Measurements from ENCODE around the gene CLIP1.

CLIP1 gene

DNA sequence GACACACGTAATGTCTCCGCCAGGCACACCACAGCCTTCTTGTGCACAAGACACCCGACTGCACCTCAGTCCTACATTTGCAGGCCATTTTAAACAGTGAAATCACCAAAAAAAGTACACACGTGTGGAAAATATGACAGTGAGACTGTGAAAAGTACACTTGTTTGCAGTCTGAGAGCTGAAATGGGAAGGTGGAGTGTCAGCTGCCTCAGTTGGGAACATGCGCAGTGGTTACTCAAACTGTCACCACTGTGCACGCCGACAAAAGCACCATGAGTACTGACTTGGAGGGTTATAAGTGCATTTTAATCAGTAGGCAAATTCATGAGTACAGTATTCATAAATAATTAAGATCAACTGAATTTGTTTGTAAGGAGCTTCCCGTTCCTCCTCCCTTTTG lies 171.9 kb downstream of the CLIP1 start:
- Histone ChIP-seq H3K4me3 (ENCODE audit: low read depth, low read length) (no peak overlapping the region), H3K27me3 (replicated peaks) (no peaks in the 10 kb centered on the region), H3K27ac (no peak overlapping the region), H3K36me3 (replicated peaks) (no peaks in the 10 kb centered on the region)
- DNase-seq: no peak
- in situ Hi-C loops (cut with HindIII; ENCODE audit: low pct_ligation_motif_present, low sequenced_read_pairs): no loop called here
- TF ChIP-seq, protein P1, sequence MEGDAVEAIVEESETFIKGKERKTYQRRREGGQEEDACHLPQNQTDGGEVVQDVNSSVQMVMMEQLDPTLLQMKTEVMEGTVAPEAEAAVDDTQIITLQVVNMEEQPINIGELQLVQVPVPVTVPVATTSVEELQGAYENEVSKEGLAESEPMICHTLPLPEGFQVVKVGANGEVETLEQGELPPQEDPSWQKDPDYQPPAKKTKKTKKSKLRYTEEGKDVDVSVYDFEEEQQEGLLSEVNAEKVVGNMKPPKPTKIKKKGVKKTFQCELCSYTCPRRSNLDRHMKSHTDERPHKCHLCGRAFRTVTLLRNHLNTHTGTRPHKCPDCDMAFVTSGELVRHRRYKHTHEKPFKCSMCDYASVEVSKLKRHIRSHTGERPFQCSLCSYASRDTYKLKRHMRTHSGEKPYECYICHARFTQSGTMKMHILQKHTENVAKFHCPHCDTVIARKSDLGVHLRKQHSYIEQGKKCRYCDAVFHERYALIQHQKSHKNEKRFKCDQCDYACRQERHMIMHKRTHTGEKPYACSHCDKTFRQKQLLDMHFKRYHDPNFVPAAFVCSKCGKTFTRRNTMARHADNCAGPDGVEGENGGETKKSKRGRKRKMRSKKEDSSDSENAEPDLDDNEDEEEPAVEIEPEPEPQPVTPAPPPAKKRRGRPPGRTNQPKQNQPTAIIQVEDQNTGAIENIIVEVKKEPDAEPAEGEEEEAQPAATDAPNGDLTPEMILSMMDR (IDR thresholded peaks at IDR 0.05; ENCODE audit: low read depth, low read length, missing control alignments): no peak

DNA sequence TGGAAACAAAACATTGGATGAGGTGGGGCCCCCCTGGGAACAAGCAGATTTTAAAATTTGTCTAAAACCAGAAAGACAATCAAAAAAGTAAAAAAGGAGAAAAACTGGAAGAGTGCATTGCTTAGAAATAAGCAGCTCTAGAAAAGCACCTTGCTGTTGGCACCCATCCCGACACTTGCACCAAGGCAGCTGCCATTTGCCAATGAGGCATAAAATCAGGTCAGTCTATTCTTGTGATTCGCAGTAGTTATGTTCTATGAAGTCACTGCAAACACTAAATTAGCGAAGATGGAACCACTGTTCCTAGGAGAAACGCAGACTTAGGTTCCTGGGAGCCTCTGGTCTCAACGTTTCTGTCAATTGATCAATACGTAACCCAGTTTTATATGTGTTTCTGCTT lies 172.4 kb downstream of the CLIP1 start:
- H3K27ac ChIP-seq: no peak overlapping the region
- H3K27me3 ChIP-seq (replicated peaks): no peaks in the 10 kb centered on the region
- in situ Hi-C loops (cut with HindIII; ENCODE audit: low pct_ligation_motif_present, low sequenced_read_pairs): no loop called here
- no peak overlapping the region for H3K4me3 ChIP-seq (ENCODE audit: low read depth, low read length)
- no peaks in the 10 kb centered on the region for H3K36me3 ChIP-seq (replicated peaks)
- no peak for DNase-seq
- TF ChIP-seq, protein P1 (IDR thresholded peaks at IDR 0.05; ENCODE audit: low read depth, low read length, missing control alignments): no peak

DNA sequence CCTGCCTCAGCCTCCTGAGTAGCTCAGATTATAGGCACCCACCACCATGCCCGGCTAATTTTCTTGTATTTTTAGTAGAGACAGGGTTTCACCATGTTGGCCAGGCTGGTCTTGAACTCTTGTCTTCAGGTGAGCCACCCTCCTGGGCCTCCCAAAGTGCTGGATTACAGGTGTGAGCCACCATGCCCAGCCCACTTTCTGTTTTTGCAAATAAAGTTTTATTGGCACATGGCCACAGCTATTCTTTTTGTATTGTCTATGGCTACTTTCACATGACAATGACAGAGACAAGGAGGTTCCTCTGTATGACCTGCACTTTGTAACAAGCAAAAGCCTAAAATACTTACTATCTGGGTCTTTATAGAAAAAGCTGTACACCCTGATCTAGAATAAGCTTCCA lies 176.9 kb downstream of the CLIP1 start:
- in situ Hi-C loops (cut with HindIII; ENCODE audit: low pct_ligation_motif_present, low sequenced_read_pairs): no loop called here
- no peak for DNase-seq
- H3K4me3 ChIP-seq (ENCODE audit: low read depth, low read length): no peak overlapping the region

DNA sequence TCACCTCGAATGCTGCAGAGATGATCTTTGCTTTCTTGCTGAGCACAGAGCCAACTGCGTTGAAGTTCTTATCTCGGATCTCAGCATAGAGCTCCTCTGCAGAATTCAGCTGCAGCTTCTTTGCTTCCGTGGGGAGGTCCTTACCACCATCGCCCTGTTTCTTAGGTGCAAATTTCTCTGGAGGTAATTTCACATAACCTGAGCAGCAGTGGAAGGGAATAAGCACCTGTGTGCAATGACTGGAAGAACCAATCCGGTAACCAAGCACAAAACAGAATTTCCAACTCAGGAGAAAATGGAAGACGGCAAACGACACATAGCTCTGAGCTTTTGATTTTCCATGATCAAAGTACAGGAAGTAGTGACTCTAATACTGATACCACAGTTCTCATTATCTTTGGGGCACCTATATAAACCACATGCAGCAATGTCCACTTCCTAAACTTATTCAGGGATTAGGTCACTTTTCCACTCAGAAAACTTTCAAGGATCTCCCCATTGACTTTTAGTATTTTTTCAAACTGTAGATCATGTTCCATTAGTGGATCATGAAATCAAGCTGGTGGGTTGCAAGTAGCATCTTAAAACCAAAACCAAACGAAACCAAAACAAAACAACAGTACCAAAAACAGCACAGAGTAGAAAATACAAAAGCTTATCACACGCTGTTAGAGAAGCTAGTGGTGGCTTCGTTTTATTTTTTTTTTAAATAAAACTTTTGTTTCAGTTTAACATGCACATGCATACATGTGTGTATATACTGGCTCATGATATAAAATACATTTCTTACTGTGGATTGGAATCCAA lies 177.7 kb downstream of the CLIP1 start:
- no peak for DNase-seq
- Histone ChIP-seq H3K36me3 (replicated peaks) (peaks cover 10% of the 10 kb centered on the region), H3K27ac (no peak overlapping the region), H3K4me3 (ENCODE audit: low read depth, low read length) (no peak overlapping the region), H3K27me3 (replicated peaks) (no peaks in the 10 kb centered on the region)
- in situ Hi-C loops (cut with HindIII; ENCODE audit: low pct_ligation_motif_present, low sequenced_read_pairs): no loop called here
- TF ChIP-seq, protein P1 (IDR thresholded peaks at IDR 0.05; ENCODE audit: low read depth, low read length, missing control alignments): no peak

More for the DNA sequence above, 176.9 kb downstream of the CLIP1 start:
- Histone ChIP-seq H3K27me3 (replicated peaks) (no peaks in the 10 kb centered on the region), H3K36me3 (replicated peaks) (peaks cover 7% of the 10 kb centered on the region), H3K27ac (no peak overlapping the region)
- TF ChIP-seq, protein P1 (IDR thresholded peaks at IDR 0.05; ENCODE audit: low read depth, low read length, missing control alignments): no peak

DNA sequence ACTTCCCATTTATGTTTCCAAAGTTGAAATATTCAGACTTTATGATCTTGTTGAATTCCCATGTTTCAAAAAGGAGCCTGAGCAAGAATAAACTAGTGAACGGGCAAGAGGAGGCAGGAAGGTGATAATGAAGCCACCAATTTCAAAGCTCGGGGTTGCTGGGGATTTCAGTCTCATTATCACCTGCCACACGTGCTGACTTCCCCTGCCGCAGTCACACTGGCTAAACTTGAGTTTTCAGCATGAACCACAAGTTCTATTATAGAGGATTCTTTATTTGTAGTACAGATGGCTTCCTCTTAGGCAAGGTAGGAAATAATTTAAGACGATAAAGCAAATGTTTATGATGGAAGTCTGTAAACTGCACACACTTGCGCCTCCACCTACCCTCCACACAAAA lies 178.5 kb downstream of the CLIP1 start:
- H3K27me3 ChIP-seq (replicated peaks): no peaks in the 10 kb centered on the region
- TF ChIP-seq, protein P1 (IDR thresholded peaks at IDR 0.05; ENCODE audit: low read depth, low read length, missing control alignments): no peak
- H3K4me3 ChIP-seq (ENCODE audit: low read depth, low read length): no peak overlapping the region
- peaks cover 10% of the 10 kb centered on the region for H3K36me3 ChIP-seq (replicated peaks)
- in situ Hi-C loops (cut with HindIII; ENCODE audit: low pct_ligation_motif_present, low sequenced_read_pairs): no loop called here
- H3K27ac ChIP-seq: no peak overlapping the region
- no peak for DNase-seq

DNA sequence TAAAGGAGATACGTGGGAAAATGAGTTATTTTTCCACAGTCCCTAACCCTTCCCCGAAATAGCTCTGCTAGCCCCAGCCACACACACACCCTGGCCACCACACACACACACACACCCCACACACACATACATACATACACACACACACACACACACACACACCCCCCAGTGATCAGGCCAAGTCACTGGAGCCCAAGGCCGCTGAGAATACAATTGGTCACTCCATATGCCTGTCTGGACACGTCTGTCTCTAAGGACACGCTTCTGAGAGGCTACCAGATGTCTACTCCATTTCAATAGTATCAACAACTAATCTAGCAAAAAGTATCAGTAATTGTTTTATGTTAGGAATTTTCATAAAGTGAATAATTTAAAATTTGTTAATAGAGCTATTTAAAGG lies 183.6 kb downstream of the CLIP1 start:
- no peak overlapping the region for H3K27ac ChIP-seq
- H3K4me3 ChIP-seq (ENCODE audit: low read depth, low read length): no peak overlapping the region
- peaks cover 17% of the 10 kb centered on the region for H3K36me3 ChIP-seq (replicated peaks)
- H3K27me3 ChIP-seq (replicated peaks): no peaks in the 10 kb centered on the region
- TF ChIP-seq, protein P1 (IDR thresholded peaks at IDR 0.05; ENCODE audit: low read depth, low read length, missing control alignments): no peak
- DNase-seq: no peak
- in situ Hi-C loops (cut with HindIII; ENCODE audit: low pct_ligation_motif_present, low sequenced_read_pairs): no loop called here
